ENCODE measurements around the gene C17orf58. TPM values are rescaled to one million over a fixed set of nuclear protein-coding genes. Genes with fewer than 3 reads are reported as not detected.
A peak's percentile ranks its signal among the peaks of the same experiment; 100 is the strongest.
"Not testable (repeated sequence)": the region's sequence is repeated elsewhere in the genome, so short reads cannot be mapped to it uniquely, and the experiment has no call there.

The C17orf58 gene
- total RNA-seq, 2 donors from 2014 or later = 7.3 to 7.5 TPM

GRCh38 chr17:68033636-68034451, 37.6 kb upstream of the C17orf58 start:
- Histone ChIP-seq H3K4me3 (no peak overlapping the region), H3K36me3 (peaks cover 10% of the 10 kb centered on the region), H3K27me3 (replicated peaks; ENCODE audit: insufficient read depth) (no peaks in the 10 kb centered on the region), H3K9me3 (no peaks in the 10 kb centered on the region), H3K27ac (no peak overlapping the region), H3K4me1 (ENCODE audit: control insufficient read depth in 1 of 2, low read depth in 2 of 2) (peaks cover 10 to 17% of the 10 kb centered on the region in 2 donors)
- TF ChIP-seq CTCF (IDR thresholded peaks at IDR 0.05) = no peak
- no peak for ATAC-seq (ENCODE audit: insufficient number of reproducible peaks, low FRiP score, low read depth)
- DNase-seq (ENCODE audit: low spot score) = no peak

GRCh38 chr17:68029512-68030215, 33.4 kb upstream of the C17orf58 start:
- Histone ChIP-seq H3K4me3 (no peak overlapping the region), H3K9me3 (no peaks in the 10 kb centered on the region), H3K27me3 (replicated peaks; ENCODE audit: insufficient read depth) (no peaks in the 10 kb centered on the region), H3K4me1 (ENCODE audit: control insufficient read depth in 1 of 2, low read depth in 2 of 2) (peaks cover 1 to 4% of the 10 kb centered on the region in 2 donors), H3K36me3 (no peaks in the 10 kb centered on the region), H3K27ac (no peak overlapping the region)
- no peak for TF ChIP-seq CTCF (IDR thresholded peaks at IDR 0.05)
- DNase-seq (ENCODE audit: low spot score) (no peak), ATAC-seq (ENCODE audit: insufficient number of reproducible peaks, low FRiP score, low read depth) (no peak)

GRCh38 chr17:68022547-68022946, 26.3 kb upstream of the C17orf58 start:
- H3K27me3 ChIP-seq (replicated peaks; ENCODE audit: insufficient read depth); DNase-seq (ENCODE audit: low spot score); H3K4me1 ChIP-seq (ENCODE audit: control insufficient read depth in 1 of 2, low read depth in 2 of 2); H3K36me3 ChIP-seq; ATAC-seq (ENCODE audit: insufficient number of reproducible peaks, low FRiP score, low read depth); H3K4me3 ChIP-seq; H3K9me3 ChIP-seq; H3K27ac ChIP-seq: not testable (repeated sequence)

- TF ChIP-seq CTCF (IDR thresholded peaks at IDR 0.05) = no peak
- Histone ChIP-seq H3K9me3 (no peaks in the 10 kb centered on the region), H3K27me3 (replicated peaks; ENCODE audit: insufficient read depth) (no peaks in the 10 kb centered on the region), H3K4me3 (no peak overlapping the region), H3K27ac (no peak overlapping the region), H3K36me3 (no peaks in the 10 kb centered on the region), H3K4me1 (ENCODE audit: control insufficient read depth in 1 of 2, low read depth in 2 of 2) (peaks cover 0 to 5% of the 10 kb centered on the region in 2 donors)
- ATAC-seq (ENCODE audit: insufficient number of reproducible peaks, low FRiP score, low read depth) = no peak
- DNase-seq (ENCODE audit: low spot score) = no peak
These were observed 25.7 kb upstream of the C17orf58 start for GRCh38 chr17:68021963-68022362.

GRCh38 chr17:68020791-68021190, 24.5 kb upstream of the C17orf58 start:
- not testable (repeated sequence) for DNase-seq (ENCODE audit: low spot score); H3K4me1 ChIP-seq (ENCODE audit: control insufficient read depth in 1 of 2, low read depth in 2 of 2); H3K9me3 ChIP-seq; ATAC-seq (ENCODE audit: insufficient number of reproducible peaks, low FRiP score, low read depth); H3K36me3 ChIP-seq; H3K27me3 ChIP-seq (replicated peaks; ENCODE audit: insufficient read depth)
- Histone ChIP-seq H3K27ac (peak overlapping the region; percentile 59 to 80), H3K4me3 (peak overlapping the region; percentile 90)

- no peaks in the 10 kb centered on the region for H3K36me3 ChIP-seq
- DNase-seq (ENCODE audit: low spot score) (no peak), ATAC-seq (ENCODE audit: insufficient number of reproducible peaks, low FRiP score, low read depth) (no peak)
- H3K9me3 ChIP-seq = no peaks in the 10 kb centered on the region
- TF ChIP-seq CTCF (IDR thresholded peaks at IDR 0.05) = no peak
- H3K27ac ChIP-seq = peak overlapping the region; percentile 59 to 80
- peak overlapping the region; percentile 90 for H3K4me3 ChIP-seq
- H3K4me1 ChIP-seq (ENCODE audit: control insufficient read depth in 1 of 2, low read depth in 2 of 2) = peaks cover 0 to 5% of the 10 kb centered on the region in 2 donors
- H3K27me3 ChIP-seq (replicated peaks; ENCODE audit: insufficient read depth) = no peaks in the 10 kb centered on the region
These were observed 24.1 kb upstream of the C17orf58 start for GRCh38 chr17:68020409-68020756.

Measured in thoracic aorta (tissue), 2 donors.